ENCODE measurements around the gene CERS2. TPM values are rescaled to one million over a fixed set of nuclear protein-coding genes. Genes with fewer than 3 reads are reported as not detected.

The CERS2 gene
- total RNA-seq, 1 donor: 142 TPM

GRCh38 chr1:150969626-150970025 lies 5.0 kb downstream of the CERS2 start:
- DNase-seq (ENCODE audit: low read depth): no peak
- no peak for TF ChIP-seq CTCF (IDR thresholded peaks at IDR 0.05; ENCODE audit: insufficient read depth, low read depth, low read length)
- no peak overlapping the region for H3K4me3 ChIP-seq (ENCODE audit: low read depth, low read length)

GRCh38 chr1:150968491-150968890 lies 6.1 kb downstream of the CERS2 start:
- H3K4me3 ChIP-seq (ENCODE audit: low read depth, low read length): no peak overlapping the region
- DNase-seq (ENCODE audit: low read depth): no peak
- no peak for TF ChIP-seq CTCF (IDR thresholded peaks at IDR 0.05; ENCODE audit: insufficient read depth, low read depth, low read length)

- TF ChIP-seq CTCF (IDR thresholded peaks at IDR 0.05; ENCODE audit: insufficient read depth, low read depth, low read length): no peak
- H3K4me3 ChIP-seq (ENCODE audit: low read depth, low read length): no peak overlapping the region
- no peak for DNase-seq (ENCODE audit: low read depth)
Measured at GRCh38 chr1:150967936-150968335, 6.7 kb downstream of the CERS2 start.

- TF ChIP-seq CTCF (IDR thresholded peaks at IDR 0.05; ENCODE audit: insufficient read depth, low read depth, low read length): no peak
- no peak overlapping the region for H3K4me3 ChIP-seq (ENCODE audit: low read depth, low read length)
- DNase-seq (ENCODE audit: low read depth): no peak
Measured at GRCh38 chr1:150966011-150966410, 8.6 kb downstream of the CERS2 start.

- no peak for DNase-seq (ENCODE audit: low read depth)
- no peak overlapping the region for H3K4me3 ChIP-seq (ENCODE audit: low read depth, low read length)
- no peak for TF ChIP-seq CTCF (IDR thresholded peaks at IDR 0.05; ENCODE audit: insufficient read depth, low read depth, low read length)
Measured at GRCh38 chr1:150965605-150966004, 9.0 kb downstream of the CERS2 start.

- H3K4me3 ChIP-seq (ENCODE audit: low read depth, low read length): no peak overlapping the region
- no peak for DNase-seq (ENCODE audit: low read depth)
- no peak for TF ChIP-seq CTCF (IDR thresholded peaks at IDR 0.05; ENCODE audit: insufficient read depth, low read depth, low read length)
Measured at GRCh38 chr1:150964164-150964489, 10.5 kb downstream of the CERS2 start.

- no peak for TF ChIP-seq CTCF (IDR thresholded peaks at IDR 0.05; ENCODE audit: insufficient read depth, low read depth, low read length)
- no peak overlapping the region for H3K4me3 ChIP-seq (ENCODE audit: low read depth, low read length)
- no peak for DNase-seq (ENCODE audit: low read depth)
Measured at GRCh38 chr1:150963321-150964163, 11.1 kb downstream of the CERS2 start.

All from fibroblast of villous mesenchyme (primary cell).